Myometrial cell (primary cell): ENCODE measurements around the gene SHISAL2A. TPM values are rescaled to one million over a fixed set of nuclear protein-coding genes. Genes with fewer than 3 reads are reported as not detected.

Source experiments
- total RNA-seq: library from RNA; depleted of rRNA; stranded (reverse); fragments of >200 nt; gene quantifications from 2 replicates; pipeline ENCODE4 v1.2.3, GENCODE V29; 2015

The SHISAL2A gene
- not detected in 2 replicates for total RNA-seq

GRCh38 chr1:52632732-52633290, at the start of gene SHISAL2A:
SHISAL2A (plus strand) TSS chr1:52633168; CDS start chr1:52633494, 326 bp downstream.

GRCh38 chr1:52601991-52602855, 30.7 kb upstream of the SHISAL2A start, which contains the start of gene GPX7:
GPX7 (plus strand) TSS chr1:52602371; CDS start chr1:52602410, 39 bp downstream.

GRCh38 chr1:52697795-52698674, 65.1 kb downstream of the SHISAL2A start, which contains the start of gene COA7:
COA7 (minus strand) TSS chr1:52698347; CDS start chr1:52698326, 21 bp downstream.

Other genes with a start within 250 kb of the SHISAL2A start
- gene ORC1, start 228.7 kb upstream of the SHISAL2A start, total RNA-seq = 5.8 and 6.2 TPM in 2 replicates
- gene PRPF38A, start 228.6 kb upstream of the SHISAL2A start, total RNA-seq = 12.1 and 17.3 TPM in 2 replicates
- gene TUT4, start 80.1 kb upstream of the SHISAL2A start, total RNA-seq = 15.0 and 16.5 TPM in 2 replicates
- 38.8 and 66.9 TPM in 2 replicates for gene GPX7, start 30.8 kb upstream of the SHISAL2A start, total RNA-seq
- gene COA7, start 65.2 kb downstream of the SHISAL2A start, total RNA-seq = 7.5 and 8.7 TPM in 2 replicates
- 29.7 and 31.5 TPM in 2 replicates for gene ZYG11B, start 93.3 kb downstream of the SHISAL2A start, total RNA-seq
- gene ZYG11A, start 209.6 kb downstream of the SHISAL2A start, total RNA-seq = 0.86 and 0.89 TPM in 2 replicates